Vagina (tissue), 2 donors: ENCODE results near the gene TESMIN. TPM values are rescaled to one million over a fixed set of nuclear protein-coding genes. Genes with fewer than 3 reads are reported as not detected.

Experiments
- DNase-seq, 2 donors: peaks; one replicate each; pipeline ENCODE4 v3.0.0-alpha.2; 2017; ENCODE audit errors: extremely low spot score in 2 of 2
- H3K27ac ChIP-seq: fragments of 200-600 bp; sonication (generic); one replicate; pipeline ENCODE4 v1.5.1; 2019
- H3K27me3 ChIP-seq: fragments of 200-600 bp; sonication (generic); one replicate; pipeline ENCODE4 v1.5.1; 2019
- H3K36me3 ChIP-seq, 2 donors: fragments of 200-600 bp; sonication (generic); one replicate each; pipeline ENCODE4 v1.5.1; 2017 to 2019
- H3K4me1 ChIP-seq: fragments of 200-600 bp; sonication (generic); one replicate; pipeline ENCODE4 v1.5.1; 2019
- H3K4me3 ChIP-seq, 2 donors: fragments of 200-600 bp; sonication (generic); 1 replicate in 1 of 2; 2 replicates in 1 of 2; pipeline ENCODE4 v1.5.1; 2016 to 2019
- H3K9me3 ChIP-seq: fragments of 200-600 bp; sonication (generic); one replicate; pipeline ENCODE4 v1.5.1; 2019
- POLR2A ChIP-seq, 2 donors: fragments of 450-650 bp; IDR thresholded peaks; one replicate each; pipeline ENCODE4 v1.6.1; 2017; ENCODE audit warnings: antibody characterized with exemption in 2 of 2, mild to moderate bottlenecking in 2 of 2, moderate library complexity in 2 of 2
- POLR2AphosphoS5 ChIP-seq, 2 donors: sonication (generic); formaldehyde crosslinking; IDR thresholded peaks; one replicate each; pipeline ENCODE4 v1.9.0; 2017; ENCODE audit warnings: antibody characterized with exemption in 2 of 2, mild to moderate bottlenecking in 2 of 2, low read depth in 1 of 2; ENCODE audit not compliant: insufficient read depth in 1 of 2
- intact Hi-C: fragments of 100-400 bp; cut with DNase I; formaldehyde crosslinking; loops from one replicate; pipeline ENCODE4 v1.15.1; 2023
- total RNA-seq: library from RNA; depleted of rRNA; stranded (reverse); fragments of >200 nt; gene quantifications from one replicate; pipeline ENCODE4 v1.2.3, GENCODE V29; 2016
- TF ChIP-seq, protein P1 (sequence below), 3 experiments: fragments of 450-650 bp in 2 of 3; fragments of 200-600 bp in 1 of 3; sonication (generic) in 1 of 3; IDR thresholded peaks; one replicate each; pipeline ENCODE4 v1.5.1; 2017 to 2019; ENCODE audit warnings: antibody characterized with exemption in 3 of 3, mild to moderate bottlenecking in 2 of 3, moderate library complexity in 2 of 3

Gene TESMIN
- total RNA-seq, 1 donor from 2014 or later, result 8.3 TPM

DNA sequence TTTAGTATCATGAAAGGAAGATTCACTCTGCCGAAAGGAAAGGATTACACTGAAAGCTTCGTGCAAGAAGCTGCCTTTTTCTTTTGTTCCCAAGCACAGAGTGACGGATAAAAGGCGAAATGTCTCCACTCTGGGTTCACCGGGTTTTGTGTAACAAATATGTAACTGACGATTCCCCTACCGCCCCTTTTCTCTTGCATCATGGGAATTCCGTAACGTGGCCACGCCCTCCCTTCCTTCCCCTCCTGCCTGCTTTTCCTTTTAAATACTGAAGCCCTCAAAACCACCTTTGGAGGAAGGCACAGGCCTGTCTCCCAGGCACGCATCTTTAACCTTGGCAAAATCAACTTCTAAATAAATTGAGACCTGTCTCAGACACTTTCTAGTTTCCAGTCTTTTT lies 16.4 kb upstream of the TESMIN start:
- Histone ChIP-seq H3K4me3 (no peak overlapping the region), H3K36me3 (peaks cover 0 to 64% of the 10 kb centered on the region in 2 donors), H3K9me3 (no peaks in the 10 kb centered on the region), H3K27me3 (no peaks in the 10 kb centered on the region), H3K27ac (no peak overlapping the region), H3K4me1 (no peaks in the 10 kb centered on the region)
- intact Hi-C loops, result no loop called here
- TF ChIP-seq, protein P1, sequence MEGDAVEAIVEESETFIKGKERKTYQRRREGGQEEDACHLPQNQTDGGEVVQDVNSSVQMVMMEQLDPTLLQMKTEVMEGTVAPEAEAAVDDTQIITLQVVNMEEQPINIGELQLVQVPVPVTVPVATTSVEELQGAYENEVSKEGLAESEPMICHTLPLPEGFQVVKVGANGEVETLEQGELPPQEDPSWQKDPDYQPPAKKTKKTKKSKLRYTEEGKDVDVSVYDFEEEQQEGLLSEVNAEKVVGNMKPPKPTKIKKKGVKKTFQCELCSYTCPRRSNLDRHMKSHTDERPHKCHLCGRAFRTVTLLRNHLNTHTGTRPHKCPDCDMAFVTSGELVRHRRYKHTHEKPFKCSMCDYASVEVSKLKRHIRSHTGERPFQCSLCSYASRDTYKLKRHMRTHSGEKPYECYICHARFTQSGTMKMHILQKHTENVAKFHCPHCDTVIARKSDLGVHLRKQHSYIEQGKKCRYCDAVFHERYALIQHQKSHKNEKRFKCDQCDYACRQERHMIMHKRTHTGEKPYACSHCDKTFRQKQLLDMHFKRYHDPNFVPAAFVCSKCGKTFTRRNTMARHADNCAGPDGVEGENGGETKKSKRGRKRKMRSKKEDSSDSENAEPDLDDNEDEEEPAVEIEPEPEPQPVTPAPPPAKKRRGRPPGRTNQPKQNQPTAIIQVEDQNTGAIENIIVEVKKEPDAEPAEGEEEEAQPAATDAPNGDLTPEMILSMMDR (IDR thresholded peaks at IDR 0.05), result no peak
- no peak for TF ChIP-seq POLR2A (IDR thresholded peaks at IDR 0.05)
- TF ChIP-seq POLR2AphosphoS5 (IDR thresholded peaks at IDR 0.05; ENCODE audit: insufficient read depth in 1 of 2, low read depth in 1 of 2), result no peak
- DNase-seq, result no peak

DNA sequence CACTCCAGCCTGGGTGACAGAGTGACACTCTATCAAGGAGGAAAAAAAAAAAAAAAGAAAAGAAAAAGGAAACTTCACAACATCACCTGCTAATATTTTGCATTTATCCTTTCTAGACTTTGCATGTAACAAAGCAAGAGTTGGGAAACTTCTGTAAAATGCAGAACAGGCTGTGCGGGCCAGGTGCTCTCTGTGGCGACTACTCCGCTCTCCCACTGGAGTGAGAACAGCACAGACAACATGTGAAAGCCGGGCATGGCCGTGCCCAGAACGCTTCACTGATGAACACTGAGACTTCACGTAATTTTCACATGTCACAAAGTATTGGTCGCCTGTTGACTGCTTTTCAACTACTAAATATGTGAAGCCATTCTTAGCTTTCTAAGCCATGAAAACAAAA lies 15.5 kb upstream of the TESMIN start:
- Histone ChIP-seq H3K4me3 (no peak overlapping the region), H3K9me3 (no peaks in the 10 kb centered on the region), H3K27me3 (no peaks in the 10 kb centered on the region), H3K36me3 (peaks cover 0 to 62% of the 10 kb centered on the region in 2 donors), H3K27ac (no peak overlapping the region), H3K4me1 (no peaks in the 10 kb centered on the region)
- DNase-seq, result no peak
- intact Hi-C loops, result no loop called here
- TF ChIP-seq, protein P1 (IDR thresholded peaks at IDR 0.05), result no peak
- TF ChIP-seq POLR2A (IDR thresholded peaks at IDR 0.05) (no peak), POLR2AphosphoS5 (IDR thresholded peaks at IDR 0.05; ENCODE audit: insufficient read depth in 1 of 2, low read depth in 1 of 2) (no peak)

DNA sequence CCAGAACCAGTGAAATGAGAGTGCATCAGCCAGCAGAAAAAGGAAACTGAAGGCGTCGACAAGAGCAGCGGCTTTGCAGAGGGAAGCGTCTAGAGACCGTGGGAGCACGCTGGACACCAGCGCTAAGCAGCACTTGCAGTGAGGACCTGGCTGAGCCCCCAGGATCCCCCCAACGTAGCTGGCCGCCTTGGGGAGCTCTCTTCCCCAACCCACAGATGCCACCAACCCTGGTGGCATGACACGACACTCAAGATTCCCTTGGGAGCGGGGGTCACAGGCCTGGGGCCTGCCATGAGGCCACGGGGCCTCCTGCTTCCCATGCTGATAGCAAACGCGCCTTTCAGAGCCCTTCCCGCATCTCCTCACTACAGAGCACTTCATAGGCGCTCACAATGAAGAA lies 13.4 kb upstream of the TESMIN start:
- no peaks in the 10 kb centered on the region for H3K27me3 ChIP-seq
- intact Hi-C loops, result no loop called here
- H3K4me3 ChIP-seq, result no peak overlapping the region
- H3K27ac ChIP-seq, result no peak overlapping the region
- TF ChIP-seq POLR2AphosphoS5 (IDR thresholded peaks at IDR 0.05; ENCODE audit: insufficient read depth in 1 of 2, low read depth in 1 of 2) (no peak), POLR2A (IDR thresholded peaks at IDR 0.05) (no peak)
- TF ChIP-seq, protein P1 (IDR thresholded peaks at IDR 0.05), result no peak
- H3K9me3 ChIP-seq, result no peaks in the 10 kb centered on the region
- no peak for DNase-seq
- H3K4me1 ChIP-seq, result no peaks in the 10 kb centered on the region
- peaks cover 0 to 56% of the 10 kb centered on the region in 2 donors for H3K36me3 ChIP-seq

DNA sequence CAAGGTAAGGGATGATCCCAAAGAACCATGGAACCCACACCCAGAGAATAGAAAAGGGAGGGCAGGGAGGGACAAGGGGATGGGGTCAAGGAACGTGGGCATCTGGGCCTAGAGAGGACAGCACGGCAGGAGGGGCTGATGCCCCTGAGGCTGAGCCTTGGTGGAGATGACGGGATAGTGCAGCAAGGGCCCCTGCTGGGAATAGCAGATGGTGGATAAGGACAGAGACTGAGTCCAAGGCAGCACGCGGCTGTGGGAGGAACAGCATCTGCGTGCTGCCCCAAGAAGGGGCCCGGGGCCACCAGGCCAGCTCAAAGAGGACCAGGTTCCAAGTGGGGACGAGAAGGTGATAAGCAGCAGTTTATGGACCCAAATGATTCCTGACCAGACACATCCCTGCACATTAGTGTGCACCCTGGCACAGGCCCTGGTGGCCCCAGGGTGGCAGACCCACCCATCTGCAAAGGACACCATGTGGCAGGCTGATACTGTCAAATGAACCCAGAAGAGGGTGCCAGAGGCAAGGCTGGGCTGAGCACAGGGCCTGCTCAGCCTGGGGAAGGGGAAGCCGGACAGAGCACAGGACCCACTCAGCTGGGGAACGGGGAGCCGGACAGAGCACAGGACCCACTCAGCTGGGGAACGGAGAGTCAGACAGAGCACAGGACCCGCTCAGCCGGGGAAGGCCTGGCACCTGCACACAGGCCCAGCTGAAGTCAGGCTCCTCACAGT lies 12.8 kb upstream of the TESMIN start:
- H3K36me3 ChIP-seq, result peaks cover 0 to 59% of the 10 kb centered on the region in 2 donors
- H3K27ac ChIP-seq, result no peak overlapping the region
- H3K4me3 ChIP-seq, result no peak overlapping the region
- H3K4me1 ChIP-seq, result no peaks in the 10 kb centered on the region
- TF ChIP-seq POLR2AphosphoS5 (IDR thresholded peaks at IDR 0.05; ENCODE audit: insufficient read depth in 1 of 2, low read depth in 1 of 2), result no peak
- TF ChIP-seq, protein P1 (IDR thresholded peaks at IDR 0.05), result no peak
- TF ChIP-seq POLR2A (IDR thresholded peaks at IDR 0.05), result no peak
- intact Hi-C loops, result no loop called here
- H3K27me3 ChIP-seq, result no peaks in the 10 kb centered on the region
- H3K9me3 ChIP-seq, result no peaks in the 10 kb centered on the region
- no peak for DNase-seq

DNA sequence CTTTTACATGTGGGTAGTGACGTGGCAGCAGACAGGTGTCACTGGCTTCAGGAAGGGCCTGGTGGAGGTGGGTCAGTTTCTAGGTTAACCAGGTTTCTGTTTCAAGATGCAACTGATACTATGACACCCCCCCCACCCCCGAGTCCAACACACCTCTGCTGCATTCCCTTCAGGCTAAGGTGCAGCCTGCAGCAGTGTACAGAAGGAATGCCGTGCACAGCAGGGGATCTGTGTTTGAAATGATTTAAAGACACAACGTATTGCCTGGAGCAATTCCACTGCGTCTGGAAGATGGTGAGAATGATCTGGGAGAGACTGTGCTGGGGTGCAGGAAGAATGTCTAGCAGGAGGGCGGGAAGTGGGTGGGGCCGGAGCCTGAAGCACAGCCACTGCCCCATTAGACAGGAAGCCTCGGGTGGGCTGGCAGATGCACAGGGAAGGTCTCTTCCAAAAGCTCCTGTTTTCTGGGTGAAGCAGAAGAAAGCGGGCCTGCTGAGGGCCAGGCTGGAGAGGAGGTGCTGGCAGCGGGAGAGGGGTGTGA lies 11.9 kb upstream of the TESMIN start:
- Histone ChIP-seq H3K4me1 (no peaks in the 10 kb centered on the region), H3K27me3 (no peaks in the 10 kb centered on the region), H3K36me3 (peaks cover 0 to 61% of the 10 kb centered on the region in 2 donors), H3K9me3 (no peaks in the 10 kb centered on the region), H3K4me3 (no peak overlapping the region), H3K27ac (no peak overlapping the region)
- TF ChIP-seq POLR2AphosphoS5 (IDR thresholded peaks at IDR 0.05; ENCODE audit: insufficient read depth in 1 of 2, low read depth in 1 of 2), result no peak
- TF ChIP-seq, protein P1 (IDR thresholded peaks at IDR 0.05), result no peak
- TF ChIP-seq POLR2A (IDR thresholded peaks at IDR 0.05), result no peak
- no peak for DNase-seq
- intact Hi-C loops, result no loop called here
